SK-N-SH treated with all-trans-retinoic acid at 6 μM for 48 hours (cell line): ENCODE results near the gene ITGA5.

Experiments
- ATAC-seq: fragments of 200-7000 bp; cut with Tn5 transposase; 3 replicates; pipeline ENCODE4 v1.9.1; 2020; ENCODE audit warnings: mild to moderate bottlenecking, moderate library complexity
- ARNTL ChIP-seq: fragments of 450-650 bp; formaldehyde crosslinking; IDR thresholded peaks from 2 replicates; pipeline ENCODE4 v1.5.0; 2020; ENCODE audit warnings: low read depth, mild to moderate bottlenecking, moderate library complexity, borderline replicate concordance
- CREB5 ChIP-seq: fragments of 250-450 bp; sonication (Bioruptor Pico); IDR thresholded peaks from 2 replicates; pipeline ENCODE4 v1.5.1; 2020; ENCODE audit warnings: low read depth, mild to moderate bottlenecking, moderate library complexity
- CSDC2 ChIP-seq: fragments of 250-450 bp; sonication (Bioruptor Pico); IDR thresholded peaks from 2 replicates; pipeline ENCODE4 v1.5.0; 2020; ENCODE audit warnings: mild to moderate bottlenecking, moderate library complexity
- CSRNP3 ChIP-seq: fragments of 250-450 bp; sonication (Bioruptor Pico); IDR thresholded peaks from 2 replicates; pipeline ENCODE4 v1.5.1; 2021; ENCODE audit warnings: mild to moderate bottlenecking, moderate library complexity
- ISL1 ChIP-seq: fragments of 250-450 bp; sonication (Bioruptor Pico); IDR thresholded peaks from 2 replicates; pipeline ENCODE4 v2.1.2; 2022; ENCODE audit warnings: mild to moderate bottlenecking, moderate library complexity
- OSR1 ChIP-seq: fragments of 250-450 bp; sonication (Bioruptor Pico); IDR thresholded peaks from 2 replicates; pipeline ENCODE4 v1.8.0; 2022; ENCODE audit warnings: moderate library complexity, mild to moderate bottlenecking, inconsistent platforms
- PATZ1 ChIP-seq: fragments of 250-450 bp; sonication (Bioruptor Pico); IDR thresholded peaks from 2 replicates; pipeline ENCODE4 v1.8.0; 2020; ENCODE audit warnings: mild to moderate bottlenecking, moderate library complexity, borderline replicate concordance
- POU6F1 ChIP-seq: fragments of 250-450 bp; sonication (Bioruptor Pico); IDR thresholded peaks from 2 replicates; pipeline ENCODE4 v1.8.0; 2021; ENCODE audit warnings: low read depth, mild to moderate bottlenecking, moderate library complexity, borderline replicate concordance
- PPARA ChIP-seq: fragments of 250-450 bp; sonication (Bioruptor Pico); IDR thresholded peaks from 2 replicates; pipeline ENCODE4 v1.5.0; 2020; ENCODE audit warnings: mild to moderate bottlenecking, borderline replicate concordance
- RARB ChIP-seq: fragments of 250-450 bp; sonication (Bioruptor Pico); IDR thresholded peaks from 2 replicates; pipeline ENCODE4 v1.8.0; 2021; ENCODE audit warnings: mild to moderate bottlenecking, moderate library complexity
- SNAI2 ChIP-seq: fragments of 250-450 bp; sonication (Bioruptor Pico); IDR thresholded peaks from 2 replicates; pipeline ENCODE4 v1.5.0; 2020; ENCODE audit warnings: mild to moderate bottlenecking, moderate library complexity
- TCF4 ChIP-seq: fragments of 250-450 bp; sonication (Bioruptor Pico); IDR thresholded peaks from 2 replicates; pipeline ENCODE4 v1.8.0; 2021; ENCODE audit warnings: mild to moderate bottlenecking, moderate library complexity, borderline replicate concordance
- TOX ChIP-seq: fragments of 250-450 bp; sonication (Bioruptor Pico); IDR thresholded peaks from 2 replicates; pipeline ENCODE4 v1.8.0; 2021; ENCODE audit warnings: mild to moderate bottlenecking, moderate library complexity, borderline replicate concordance
- TSHZ2 ChIP-seq: fragments of 250-450 bp; sonication (Bioruptor Pico); IDR thresholded peaks from 2 replicates; pipeline ENCODE4 v1.5.0; 2020; ENCODE audit warnings: mild to moderate bottlenecking, moderate library complexity
- ZC3H10 ChIP-seq: fragments of 250-450 bp; sonication (Bioruptor Pico); IDR thresholded peaks from 2 replicates; pipeline ENCODE4 v1.5.1; 2021; ENCODE audit warnings: mild to moderate bottlenecking, moderate library complexity
- ZFP3 ChIP-seq: fragments of 250-450 bp; sonication (Bioruptor Pico); IDR thresholded peaks from 2 replicates; pipeline ENCODE4 v1.5.0; 2020; ENCODE audit warnings: mild to moderate bottlenecking, moderate library complexity
- ZFP30 ChIP-seq: fragments of 450-650 bp; formaldehyde crosslinking; IDR thresholded peaks from 2 replicates; pipeline ENCODE4 v1.5.0; 2022; ENCODE audit warnings: mild to moderate bottlenecking, moderate library complexity
- ZNF565 ChIP-seq: fragments of 450-650 bp; formaldehyde crosslinking; conservative IDR thresholded peaks from 2 replicates; pipeline ENCODE4 v1.5.0; 2020; ENCODE audit warnings: low read depth, mild to moderate bottlenecking, moderate library complexity

ITGA5 gene

GRCh38 chr12:54390668-54391551 lies 28.2 kb downstream of the ITGA5 start:
- TF ChIP-seq CREB5 (CRISPR knock-in tag) (no peak), TCF4 (CRISPR knock-in tag) (no peak), POU6F1 (CRISPR knock-in tag) (no peak), ZC3H10 (CRISPR knock-in tag) (no peak), PPARA (CRISPR knock-in tag) (no peak), ZNF565 (no peak), ZFP30 (CRISPR knock-in tag) (no peak), CSDC2 (CRISPR knock-in tag) (no peak), OSR1 (no peak), ZFP3 (CRISPR knock-in tag) (no peak), TSHZ2 (CRISPR knock-in tag) (no peak), RARB (CRISPR knock-in tag) (no peak)
- ATAC-seq = peak; percentile 40

- no peak for ATAC-seq
- TF ChIP-seq CSDC2 (CRISPR knock-in tag) (no peak), PPARA (CRISPR knock-in tag) (no peak), ARNTL (CRISPR knock-in tag) (no peak), CSRNP3 (CRISPR knock-in tag) (no peak), OSR1 (no peak), RARB (CRISPR knock-in tag) (no peak)
These were observed 28.8 kb downstream of the ITGA5 start for GRCh38 chr12:54390176-54390667.

- no peak for TF ChIP-seq ARNTL (CRISPR knock-in tag)
- no peak for ATAC-seq
These were observed 29.4 kb downstream of the ITGA5 start for GRCh38 chr12:54389607-54390175.

- ATAC-seq = no peak
- TF ChIP-seq ISL1 (no peak), PATZ1 (CRISPR knock-in tag) (no peak), TSHZ2 (CRISPR knock-in tag) (no peak), SNAI2 (CRISPR knock-in tag) (no peak), ARNTL (CRISPR knock-in tag) (no peak), PPARA (CRISPR knock-in tag) (no peak), TCF4 (CRISPR knock-in tag) (no peak), TOX (CRISPR knock-in tag) (no peak), RARB (CRISPR knock-in tag) (no peak), ZNF565 (no peak), POU6F1 (CRISPR knock-in tag) (no peak), ZC3H10 (CRISPR knock-in tag) (no peak), ZFP30 (CRISPR knock-in tag) (no peak)
These were observed 29.9 kb downstream of the ITGA5 start for GRCh38 chr12:54389134-54389508.
